Measurements from ENCODE around the gene HBP1. TPM values are rescaled to one million over a fixed set of nuclear protein-coding genes. Genes with fewer than 3 reads are reported as not detected.
"Not testable (repeated sequence)": the region's sequence is repeated elsewhere in the genome, so short reads cannot be mapped to it uniquely, and the experiment has no call there.

Gene HBP1
- polyA plus RNA-seq, 3 donors = 41.2 to 52.9 (median 44.7) TPM

DNA sequence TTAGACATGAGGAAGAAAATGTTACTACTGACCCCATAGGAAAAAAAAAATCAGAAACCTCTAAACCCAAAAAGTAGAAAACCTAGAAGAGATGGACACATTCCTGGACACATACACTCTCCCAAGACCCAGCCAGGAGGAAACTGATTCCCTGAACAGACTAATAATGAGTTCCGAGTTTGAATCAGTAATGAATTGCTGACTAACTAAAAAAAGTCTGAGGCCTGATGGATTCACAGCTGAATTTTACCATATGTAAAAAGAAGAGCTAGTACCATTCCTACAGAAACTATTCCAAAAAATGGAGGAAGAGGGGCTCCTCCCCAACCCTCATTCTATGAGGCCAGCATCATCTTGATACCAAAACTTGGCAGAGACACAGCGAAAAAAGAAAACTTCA lies 75.8 kb downstream of the HBP1 start:
- H4K20me1 ChIP-seq (ENCODE audit: insufficient read depth, low read length) = no peaks in the 10 kb centered on the region
- H3K27ac ChIP-seq (ENCODE audit: low read depth in 1 of 2, low read length in 2 of 2) = no peak overlapping the region
- no peak overlapping the region for H3K4me3 ChIP-seq (replicated peaks in 1 of 3; ENCODE audit: low read depth in 2 of 3, low read length in 3 of 3)
- peaks cover 12 to 65% of the 10 kb centered on the region in 2 donors for H3K36me3 ChIP-seq (replicated peaks in 1 of 2; ENCODE audit: control insufficient read depth in 1 of 2, insufficient read depth in 2 of 2, low read length in 2 of 2)
- H3K9ac ChIP-seq (ENCODE audit: insufficient read depth, low read length, poor library complexity, severe bottlenecking) = no peak overlapping the region
- Mint-ChIP-seq H3K27me3 (ENCODE audit: low read depth in 3 of 3) (peaks cover 0 to under 1% (median 0%) of the 10 kb centered on the region in 3 donors), H3K4me1 (no peaks in the 10 kb centered on the region), H3K27ac (no peak overlapping the region), H3K4me3 (no peak overlapping the region), H3K9me3 (peaks cover 9 to 33% (median 19%) of the 10 kb centered on the region in 7 donors), H3K36me3 (peaks cover 54 to 68% of the 10 kb centered on the region in 2 donors)
- H3K79me2 ChIP-seq (ENCODE audit: insufficient read depth, low read length) = no peaks in the 10 kb centered on the region
- TF ChIP-seq, protein P1, sequence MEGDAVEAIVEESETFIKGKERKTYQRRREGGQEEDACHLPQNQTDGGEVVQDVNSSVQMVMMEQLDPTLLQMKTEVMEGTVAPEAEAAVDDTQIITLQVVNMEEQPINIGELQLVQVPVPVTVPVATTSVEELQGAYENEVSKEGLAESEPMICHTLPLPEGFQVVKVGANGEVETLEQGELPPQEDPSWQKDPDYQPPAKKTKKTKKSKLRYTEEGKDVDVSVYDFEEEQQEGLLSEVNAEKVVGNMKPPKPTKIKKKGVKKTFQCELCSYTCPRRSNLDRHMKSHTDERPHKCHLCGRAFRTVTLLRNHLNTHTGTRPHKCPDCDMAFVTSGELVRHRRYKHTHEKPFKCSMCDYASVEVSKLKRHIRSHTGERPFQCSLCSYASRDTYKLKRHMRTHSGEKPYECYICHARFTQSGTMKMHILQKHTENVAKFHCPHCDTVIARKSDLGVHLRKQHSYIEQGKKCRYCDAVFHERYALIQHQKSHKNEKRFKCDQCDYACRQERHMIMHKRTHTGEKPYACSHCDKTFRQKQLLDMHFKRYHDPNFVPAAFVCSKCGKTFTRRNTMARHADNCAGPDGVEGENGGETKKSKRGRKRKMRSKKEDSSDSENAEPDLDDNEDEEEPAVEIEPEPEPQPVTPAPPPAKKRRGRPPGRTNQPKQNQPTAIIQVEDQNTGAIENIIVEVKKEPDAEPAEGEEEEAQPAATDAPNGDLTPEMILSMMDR (IDR thresholded peaks at IDR 0.05) = no peak
- no peak for DNase-seq
- no peaks in the 10 kb centered on the region for H3K4me1 ChIP-seq (ENCODE audit: control insufficient read depth in 1 of 2, insufficient read depth in 2 of 2, low read length in 2 of 2)
- peaks cover 0 to 9% of the 10 kb centered on the region in 2 donors for H3K9me3 ChIP-seq (replicated peaks in 1 of 2; ENCODE audit: control insufficient read depth in 1 of 2, insufficient read depth in 1 of 2, low read length in 2 of 2)
- H3K4me2 ChIP-seq (replicated peaks; ENCODE audit: extremely low read depth, low read length, poor library complexity, severe bottlenecking) = no peak overlapping the region
- no CpG with 5 or more reads among the region's 2 CpGs for WGBS (ENCODE audit: insufficient coverage)
- H2AFZ ChIP-seq (ENCODE audit: insufficient read depth, low read depth, low read length, poor library complexity, severe bottlenecking) = no peak overlapping the region
- no peaks in the 10 kb centered on the region for H3K27me3 ChIP-seq (ENCODE audit: control insufficient read depth in 2 of 2, insufficient read depth in 2 of 2, low read length in 2 of 2)
- intact Hi-C loops (cut with micrococcal nuclease) = no loop called here

DNA sequence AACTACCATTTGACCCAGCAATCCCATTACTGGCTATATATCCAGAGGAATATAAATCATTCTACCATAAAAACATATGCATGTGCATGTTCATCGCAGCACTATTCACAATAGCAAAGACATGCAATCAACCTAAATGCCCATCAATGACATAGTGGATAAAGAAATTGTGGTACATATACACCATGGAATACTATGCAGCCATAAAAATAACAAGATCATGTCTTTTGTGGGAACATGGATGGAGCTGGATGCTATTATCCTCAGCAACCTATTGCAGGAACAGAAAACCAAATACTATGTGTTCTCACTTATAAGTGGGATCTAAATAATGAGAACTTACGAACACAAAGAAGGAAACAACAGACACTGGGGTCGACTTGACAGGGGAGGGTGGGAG lies 78.0 kb downstream of the HBP1 start:
- H3K4me2 ChIP-seq (replicated peaks; ENCODE audit: extremely low read depth, low read length, poor library complexity, severe bottlenecking); H4K20me1 ChIP-seq (ENCODE audit: insufficient read depth, low read length); H3K9me3 ChIP-seq (replicated peaks in 1 of 2; ENCODE audit: control insufficient read depth in 1 of 2, insufficient read depth in 1 of 2, low read length in 2 of 2); H3K27me3 Mint-ChIP-seq (ENCODE audit: low read depth in 3 of 3); H3K9ac ChIP-seq (ENCODE audit: insufficient read depth, low read length, poor library complexity, severe bottlenecking); H3K4me3 Mint-ChIP-seq; H3K27me3 ChIP-seq (ENCODE audit: control insufficient read depth in 2 of 2, insufficient read depth in 2 of 2, low read length in 2 of 2); intact Hi-C loops (cut with micrococcal nuclease); H3K4me3 ChIP-seq (replicated peaks in 1 of 3; ENCODE audit: low read depth in 2 of 3, low read length in 3 of 3); H3K27ac Mint-ChIP-seq; H3K27ac ChIP-seq (ENCODE audit: low read depth in 1 of 2, low read length in 2 of 2); DNase-seq; H2AFZ ChIP-seq (ENCODE audit: insufficient read depth, low read depth, low read length, poor library complexity, severe bottlenecking); H3K4me1 Mint-ChIP-seq; H3K79me2 ChIP-seq (ENCODE audit: insufficient read depth, low read length); H3K4me1 ChIP-seq (ENCODE audit: control insufficient read depth in 1 of 2, insufficient read depth in 2 of 2, low read length in 2 of 2): not testable (repeated sequence)
- Mint-ChIP-seq H3K36me3 (peaks cover 51 to 68% of the 10 kb centered on the region in 2 donors), H3K9me3 (peaks cover 9 to 33% (median 20%) of the 10 kb centered on the region in 7 donors)
- peaks cover 12 to 66% of the 10 kb centered on the region in 2 donors for H3K36me3 ChIP-seq (replicated peaks in 1 of 2; ENCODE audit: control insufficient read depth in 1 of 2, insufficient read depth in 2 of 2, low read length in 2 of 2)
- no CpG with 5 or more reads among the region's 3 CpGs for WGBS (ENCODE audit: insufficient coverage)
